Mononuclear cell (primary cell): ENCODE measurements around the gene HOXC12. TPM values are rescaled to one million over a fixed set of nuclear protein-coding genes. Genes with fewer than 3 reads are reported as not detected.

Experiments
- H3K27me3 ChIP-seq: 2 replicates; pipeline ENCODE4 v1.6.0; 2011; ENCODE audit warnings: low read length, control low read depth; ENCODE audit not compliant: insufficient read depth
- H3K4me1 ChIP-seq: 2 replicates; pipeline ENCODE4 v1.5.1; 2011; ENCODE audit warnings: mild to moderate bottlenecking, low read length, control low read depth; ENCODE audit not compliant: insufficient read depth
- H3K4me3 ChIP-seq: 2 replicates; pipeline ENCODE4 v1.5.1; 2011; ENCODE audit warnings: mild to moderate bottlenecking, low read length, moderate library complexity
- H3K9me3 ChIP-seq: 2 replicates; pipeline ENCODE4 v1.5.1; 2011; ENCODE audit warnings: low read depth, mild to moderate bottlenecking, control low read depth, low read length
- total RNA-seq: library from RNA; depleted of rRNA; stranded (reverse); fragments of >200 nt; gene quantifications from one replicate; pipeline ENCODE4 v1.2.3, GENCODE V29; 2012

Gene HOXC12
- total RNA-seq, 1 donor = not detected

DNA sequence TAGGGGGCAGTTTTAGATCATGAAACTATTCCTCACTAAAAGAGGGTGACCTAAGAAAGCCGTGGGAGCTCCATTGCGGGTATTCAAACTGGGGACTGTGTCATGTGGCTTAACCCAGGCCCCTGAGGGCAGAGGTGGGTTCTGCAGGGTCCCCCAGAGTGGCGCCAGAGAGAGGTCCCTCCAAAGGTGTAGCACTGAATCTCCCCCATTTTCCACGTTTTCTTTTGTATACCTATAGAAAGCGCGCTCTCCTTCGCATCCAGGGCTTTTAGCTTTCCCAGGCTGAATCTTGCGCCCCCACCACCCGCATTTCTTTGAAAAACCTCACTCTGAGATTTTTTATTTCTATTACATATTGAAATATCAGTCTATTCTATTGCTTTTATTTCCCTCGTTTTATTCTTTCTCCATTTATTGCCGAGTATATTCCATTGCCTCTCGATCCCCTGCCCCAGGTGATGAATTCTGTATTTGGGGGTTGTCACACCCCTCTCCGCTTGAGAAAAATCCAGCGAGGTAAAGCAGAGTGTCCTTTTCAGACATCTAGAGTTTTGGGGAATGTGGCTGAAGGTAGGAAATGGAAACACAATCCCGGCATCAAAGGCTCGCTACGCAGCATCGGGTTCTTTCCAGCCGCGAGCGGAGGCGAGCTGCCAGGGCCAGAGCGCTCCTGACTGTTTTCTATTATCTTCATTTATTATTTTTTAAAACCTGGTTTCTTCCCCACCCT lies 16.9 kb upstream of the HOXC12 start:
- Histone ChIP-seq H3K4me1 (no peaks in the 10 kb centered on the region), H3K4me3 (no peak overlapping the region), H3K27me3 (peaks cover 91% of the 10 kb centered on the region), H3K9me3 (no peaks in the 10 kb centered on the region)

- Histone ChIP-seq H3K27me3 (peaks cover 91% of the 10 kb centered on the region), H3K9me3 (no peaks in the 10 kb centered on the region), H3K4me3 (no peak within 1 kb of the TSS), H3K4me1 (no peaks in the 10 kb centered on the region)
These were observed 16.2 kb upstream of the HOXC12 start, which contains the start of gene HOXC13 for GRCh38 chr12:53938326-53939140. TSS of gene HOXC13 (plus strand) at chr12:53938831. CDS start at chr12:53938907, 76 bp downstream.

DNA sequence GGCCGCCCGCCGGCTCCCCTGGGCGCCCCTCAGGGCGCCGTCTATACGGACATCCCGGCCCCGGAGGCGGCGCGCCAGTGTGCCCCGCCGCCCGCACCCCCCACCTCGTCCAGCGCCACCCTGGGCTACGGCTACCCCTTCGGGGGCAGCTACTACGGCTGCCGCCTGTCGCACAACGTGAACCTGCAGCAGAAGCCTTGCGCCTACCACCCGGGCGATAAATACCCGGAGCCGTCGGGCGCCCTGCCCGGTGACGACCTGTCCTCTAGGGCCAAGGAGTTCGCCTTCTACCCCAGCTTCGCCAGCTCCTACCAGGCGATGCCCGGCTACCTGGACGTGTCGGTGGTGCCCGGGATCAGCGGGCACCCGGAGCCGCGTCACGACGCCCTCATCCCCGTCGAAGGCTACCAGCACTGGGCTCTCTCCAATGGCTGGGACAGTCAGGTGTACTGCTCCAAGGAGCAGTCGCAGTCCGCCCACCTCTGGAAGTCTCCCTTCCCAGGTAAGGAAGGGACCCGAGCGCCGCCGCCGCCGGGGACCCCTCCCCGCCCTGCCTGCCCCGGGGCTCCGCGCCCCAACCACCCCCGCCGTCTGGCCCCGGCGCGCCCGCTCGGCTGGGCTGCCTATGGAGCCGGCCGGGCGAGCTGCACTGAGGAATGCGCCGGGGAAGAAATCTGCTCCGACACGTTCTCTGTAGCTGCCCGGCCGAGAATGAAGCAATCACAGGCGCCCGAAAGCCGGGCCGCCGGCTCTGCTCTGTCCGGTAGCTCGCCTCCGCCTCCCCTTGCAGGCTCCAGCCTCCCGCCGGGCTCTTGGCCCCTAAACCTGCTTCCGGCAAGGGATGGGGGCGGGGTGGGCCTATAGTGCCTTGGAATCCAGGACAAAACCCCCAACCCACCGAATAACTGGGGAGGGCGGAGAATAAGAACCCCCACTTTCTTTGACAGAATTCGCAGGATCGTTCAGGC lies 15.3 kb upstream of the HOXC12 start:
- Histone ChIP-seq H3K27me3 (peaks cover 91% of the 10 kb centered on the region), H3K4me1 (no peaks in the 10 kb centered on the region), H3K9me3 (no peaks in the 10 kb centered on the region), H3K4me3 (no peak overlapping the region)

DNA sequence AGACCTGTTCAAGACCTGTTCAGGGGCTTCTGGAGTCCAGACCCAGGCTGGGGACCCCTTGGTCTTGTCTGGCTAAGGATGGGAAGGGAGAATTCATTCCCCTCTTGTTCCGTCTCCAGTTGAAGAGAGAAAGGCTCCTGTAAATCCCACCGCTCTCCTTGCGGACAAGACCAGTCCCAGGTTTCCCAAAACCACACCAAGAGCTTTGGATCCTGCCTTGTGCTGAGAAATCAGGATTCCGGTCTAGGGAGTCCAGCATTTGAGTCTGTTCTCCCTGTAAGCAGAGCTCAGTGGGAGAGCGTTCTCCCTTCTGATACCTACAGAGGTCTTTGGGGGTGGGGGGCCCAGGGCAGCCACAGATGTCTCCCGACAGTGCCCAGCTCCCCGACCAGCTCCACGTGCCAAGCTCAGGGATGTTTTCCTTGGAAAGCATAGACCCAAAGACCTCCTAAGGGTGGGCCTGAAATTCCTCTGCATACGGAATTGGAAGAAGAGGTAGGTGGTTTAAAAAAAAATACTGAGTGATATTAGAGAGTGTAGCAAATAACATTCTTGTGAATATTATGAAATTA lies 14.2 kb upstream of the HOXC12 start:
- Histone ChIP-seq H3K4me1 (no peaks in the 10 kb centered on the region), H3K27me3 (peaks cover 91% of the 10 kb centered on the region), H3K4me3 (no peak overlapping the region), H3K9me3 (no peaks in the 10 kb centered on the region)

GRCh38 chr12:53941187-53941586 lies 13.5 kb upstream of the HOXC12 start:
- H3K9me3 ChIP-seq = no peaks in the 10 kb centered on the region
- no peaks in the 10 kb centered on the region for H3K4me1 ChIP-seq
- H3K4me3 ChIP-seq = no peak overlapping the region
- peaks cover 91% of the 10 kb centered on the region for H3K27me3 ChIP-seq

DNA sequence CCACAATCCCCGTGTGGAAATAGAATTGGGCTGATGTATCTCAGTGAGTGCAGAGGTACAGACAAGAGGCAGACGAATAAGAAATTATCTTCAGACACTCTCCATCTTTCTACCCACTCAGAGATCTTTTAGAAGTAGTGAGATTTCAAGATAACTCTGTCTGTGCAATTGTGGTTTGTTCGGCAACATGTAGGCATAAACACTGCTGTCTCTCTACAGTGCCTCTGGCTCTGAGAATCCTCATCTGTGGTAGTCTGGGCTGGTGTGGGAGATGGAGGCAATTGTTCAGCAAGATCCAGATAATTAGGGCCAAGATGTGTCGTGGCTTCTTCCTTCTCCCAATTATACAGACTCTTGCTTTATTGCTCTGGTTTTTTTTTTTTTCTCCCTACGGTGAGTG lies 13.0 kb upstream of the HOXC12 start:
- H3K27me3 ChIP-seq = peaks cover 93% of the 10 kb centered on the region
- no peaks in the 10 kb centered on the region for H3K9me3 ChIP-seq
- H3K4me3 ChIP-seq = no peak overlapping the region
- H3K4me1 ChIP-seq = no peaks in the 10 kb centered on the region

DNA sequence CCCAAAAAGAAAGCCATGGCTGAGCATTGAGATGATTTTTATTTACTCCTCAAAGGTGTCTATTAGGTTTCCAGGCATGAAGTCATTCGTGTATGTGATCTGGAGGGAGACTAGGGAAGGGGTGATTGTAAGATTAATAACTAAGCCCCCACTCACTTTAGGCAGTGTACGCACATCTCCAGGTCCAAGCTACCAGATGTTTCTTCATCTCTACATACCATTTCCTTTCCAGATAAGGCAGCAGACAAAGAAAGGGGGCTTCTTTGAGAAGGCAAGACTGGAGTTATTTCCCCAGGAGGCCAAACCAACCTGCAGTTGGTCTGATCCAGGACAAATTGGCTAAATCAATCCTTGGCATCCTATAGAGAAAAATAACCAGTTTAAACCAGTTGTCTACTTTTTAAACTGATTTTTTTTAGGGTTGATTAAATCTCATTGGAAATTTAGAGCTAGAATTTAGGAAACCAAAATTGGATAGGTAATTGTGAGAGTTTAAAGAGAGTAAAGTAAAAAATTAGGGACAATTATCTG lies 12.2 kb upstream of the HOXC12 start:
- Histone ChIP-seq H3K9me3 (no peaks in the 10 kb centered on the region), H3K4me3 (no peak overlapping the region), H3K27me3 (peaks cover 93% of the 10 kb centered on the region), H3K4me1 (no peaks in the 10 kb centered on the region)

DNA sequence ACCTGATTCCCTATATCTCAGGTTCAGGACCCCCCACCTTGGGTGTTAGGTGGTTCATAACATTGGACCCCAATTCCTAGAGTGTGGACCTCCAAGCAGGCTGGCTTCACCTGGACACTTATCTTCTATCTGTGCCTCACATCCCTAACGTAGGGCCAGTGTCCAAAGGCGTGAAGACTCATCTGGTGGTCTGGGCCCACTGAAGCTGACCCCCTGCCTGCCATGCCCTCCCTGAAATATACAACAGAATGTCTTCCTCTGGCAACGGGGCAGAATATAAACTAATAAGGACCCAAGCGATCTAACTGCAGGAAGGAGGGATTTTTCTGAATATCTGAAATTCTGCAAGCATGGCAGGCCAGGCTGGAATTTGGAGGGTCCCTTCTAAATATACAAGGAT lies 10.5 kb upstream of the HOXC12 start:
- Histone ChIP-seq H3K4me3 (no peak overlapping the region), H3K27me3 (peaks cover 96% of the 10 kb centered on the region), H3K4me1 (no peaks in the 10 kb centered on the region), H3K9me3 (no peaks in the 10 kb centered on the region)

GRCh38 chr12:53944907-53945847 lies 9.5 kb upstream of the HOXC12 start:
- Histone ChIP-seq H3K4me1 (no peaks in the 10 kb centered on the region), H3K27me3 (peaks cover 99% of the 10 kb centered on the region), H3K9me3 (no peaks in the 10 kb centered on the region), H3K4me3 (no peak overlapping the region)

DNA sequence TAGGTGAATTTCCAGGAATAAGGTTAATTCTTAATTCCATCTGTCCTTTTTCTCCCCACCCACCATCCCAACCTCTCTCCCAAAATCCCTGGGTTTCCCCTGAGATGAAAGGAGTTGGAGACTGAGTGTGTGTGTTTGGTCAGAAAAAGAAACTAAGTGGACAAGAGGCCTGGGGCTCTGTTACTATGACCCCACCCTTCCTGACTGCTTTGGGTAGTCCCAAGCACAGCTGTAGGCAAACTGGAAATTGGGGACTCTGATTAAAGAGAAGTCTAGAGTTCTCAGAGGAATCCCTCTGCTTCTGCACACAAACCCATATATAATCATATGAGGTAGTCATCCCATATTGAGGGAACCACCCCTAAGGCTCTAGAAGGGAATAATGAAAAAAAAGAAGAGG lies 7.0 kb upstream of the HOXC12 start:
- H3K9me3 ChIP-seq = no peaks in the 10 kb centered on the region
- H3K27me3 ChIP-seq = peaks cover 100% of the 10 kb centered on the region
- H3K4me3 ChIP-seq = no peak overlapping the region
- no peaks in the 10 kb centered on the region for H3K4me1 ChIP-seq

- Histone ChIP-seq H3K9me3 (no peaks in the 10 kb centered on the region), H3K27me3 (peaks cover 100% of the 10 kb centered on the region), H3K4me1 (no peaks in the 10 kb centered on the region), H3K4me3 (no peak overlapping the region)
These were observed 5.8 kb upstream of the HOXC12 start for GRCh38 chr12:53948650-53949593.

DNA sequence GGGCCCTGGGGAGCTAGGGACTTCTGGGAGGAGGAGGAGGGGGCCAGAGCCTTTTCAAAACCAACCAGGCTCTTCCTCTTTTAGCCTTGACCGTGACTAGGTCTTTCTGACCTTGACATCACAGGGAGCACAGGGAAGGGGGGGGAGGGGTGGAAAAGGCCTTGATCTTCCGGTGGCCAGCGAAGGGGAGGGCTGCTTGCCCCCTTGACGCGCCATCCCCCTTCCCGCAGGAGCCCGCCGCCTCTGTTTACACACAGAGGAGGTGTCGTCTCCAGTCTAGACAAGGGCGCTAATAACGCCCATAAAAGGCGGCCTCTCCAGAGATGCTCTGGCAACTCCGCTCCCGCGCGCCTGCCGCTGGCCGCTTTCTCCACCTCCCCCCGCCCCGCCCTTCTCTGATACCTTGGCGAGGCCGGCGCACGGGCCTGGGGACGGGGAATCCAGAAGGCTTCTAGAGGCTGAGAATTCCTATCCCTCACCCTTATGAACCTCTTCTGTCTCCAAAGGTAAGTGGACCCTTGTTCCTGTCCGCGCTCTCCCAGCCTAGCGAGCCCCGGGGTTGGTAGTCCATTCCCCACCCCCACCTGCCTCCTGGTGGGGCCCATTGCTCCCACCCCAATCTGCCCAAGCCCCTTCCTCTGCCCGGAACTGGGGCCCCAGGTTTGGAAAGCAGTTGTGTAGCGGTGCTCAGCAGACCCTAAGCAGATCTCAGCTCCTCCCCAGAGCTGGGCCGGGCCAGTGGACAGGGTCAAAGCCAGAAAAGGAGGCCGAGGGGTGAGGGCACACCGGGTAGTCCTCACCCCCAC lies 4.9 kb upstream of the HOXC12 start:
- no peaks in the 10 kb centered on the region for H3K4me1 ChIP-seq
- H3K4me3 ChIP-seq = no peak overlapping the region
- H3K27me3 ChIP-seq = peaks cover 100% of the 10 kb centered on the region
- no peaks in the 10 kb centered on the region for H3K9me3 ChIP-seq
